HG03025 (cell line): ENCODE measurements around the gene MEI4.

ENCODE experiments used
- ATAC-seq: cut with Tn5 transposase; IDR thresholded peaks from one replicate; pipeline ENCODE4 v1.9.1; 2021; ENCODE audit warnings: mild to moderate bottlenecking, moderate library complexity; ENCODE audit not compliant: unreplicated experiment, low FRiP score

MEI4 gene

GRCh38 chr6:77926198-77926751 lies 273.4 kb downstream of the MEI4 start:
- ATAC-seq, result no peak

GRCh38 chr6:77930382-77930781 lies 277.5 kb downstream of the MEI4 start:
- no peak for ATAC-seq

GRCh38 chr6:77930952-77931351 lies 278.1 kb downstream of the MEI4 start:
- no peak for ATAC-seq

GRCh38 chr6:77962070-77962469 lies 309.2 kb downstream of the MEI4 start:
- ATAC-seq, result no peak

- no peak for ATAC-seq
Measured at GRCh38 chr6:77965449-77965848, 312.6 kb downstream of the MEI4 start.

GRCh38 chr6:77972334-77972733 lies 319.5 kb downstream of the MEI4 start:
- no peak for ATAC-seq
